Stimulated activated CD8-positive, alpha-beta memory T cell treated with anti-CD3 and anti-CD28 coated beads, Interleukin-12 subunit alpha, Interleukin-12 subunit beta, amount 100 ng/mL, for 24 hours (primary cell): ENCODE data around the gene PALM3.
"Not testable (repeated sequence)": the region's sequence is repeated elsewhere in the genome, so short reads cannot be mapped to it uniquely, and the experiment has no call there.

ENCODE experiments used
- DNase-seq: peaks from one replicate; pipeline ENCODE4 v3.0.0-alpha.2; 2020; ENCODE audit errors: extremely low read depth

The PALM3 gene

GRCh38 chr19:14058182-14059092 is 3.4 kb downstream of the PALM3 start:
- no peak for DNase-seq

- DNase-seq = no peak
Observed at GRCh38 chr19:14056741-14057356, 5.0 kb downstream of the PALM3 start.

GRCh38 chr19:14056069-14056666 is 5.7 kb downstream of the PALM3 start:
- DNase-seq = no peak

GRCh38 chr19:14055396-14055795 is 6.5 kb downstream of the PALM3 start:
- no peak for DNase-seq

GRCh38 chr19:14054721-14055120 is 7.2 kb downstream of the PALM3 start:
- no peak for DNase-seq

GRCh38 chr19:14054099-14054498 is 7.8 kb downstream of the PALM3 start:
- DNase-seq = no peak

GRCh38 chr19:14053500-14053899 is 8.4 kb downstream of the PALM3 start:
- no peak for DNase-seq

- DNase-seq = no peak
Observed at GRCh38 chr19:14053032-14053431, 8.8 kb downstream of the PALM3 start.

GRCh38 chr19:14052470-14052869 is 9.4 kb downstream of the PALM3 start:
- no peak for DNase-seq

GRCh38 chr19:14051980-14052379 is 9.9 kb downstream of the PALM3 start:
- no peak for DNase-seq

- DNase-seq = not testable (repeated sequence)
Observed at GRCh38 chr19:14050961-14051360, 10.9 kb downstream of the PALM3 start.

GRCh38 chr19:14050512-14050911 is 11.4 kb downstream of the PALM3 start:
- DNase-seq = no peak

GRCh38 chr19:14048443-14049153 is 13.3 kb downstream of the PALM3 start:
- no peak for DNase-seq

GRCh38 chr19:14047866-14048265 is 14.0 kb downstream of the PALM3 start:
- not testable (repeated sequence) for DNase-seq

- DNase-seq = not testable (repeated sequence)
Observed at GRCh38 chr19:14042659-14043608, 18.9 kb downstream of the PALM3 start.

GRCh38 chr19:14039181-14039580 is 22.7 kb downstream of the PALM3 start:
- DNase-seq = no peak

GRCh38 chr19:14035706-14036105 is 26.2 kb downstream of the PALM3 start:
- DNase-seq = no peak

- not testable (repeated sequence) for DNase-seq
Observed at GRCh38 chr19:14035159-14035558, 26.7 kb downstream of the PALM3 start.

GRCh38 chr19:14033946-14034345 is 27.9 kb downstream of the PALM3 start:
- DNase-seq = no peak

- DNase-seq = peak; percentile 49
Observed at GRCh38 chr19:14031719-14032480, 30.0 kb downstream of the PALM3 start, which contains the start of gene IL27RA. Gene IL27RA, plus strand, starts transcription at chr19:14031762. Its CDS starts 111 bp downstream, at chr19:14031873.
